K562 (cell line): ENCODE results near the gene JPH2. TPM values are rescaled to one million over a fixed set of nuclear protein-coding genes. Genes with fewer than 3 reads are reported as not detected.

Experiments
- ARID4B ChIP-seq: sonication (generic); formaldehyde crosslinking; IDR thresholded peaks from 2 replicates; pipeline ENCODE4 v1.8.0; 2022; ENCODE audit warnings: mild to moderate bottlenecking, missing genetic modification reagents
- CHD2 ChIP-seq: IDR thresholded peaks from 2 replicates; pipeline ENCODE4 v1.6.1; 2011; ENCODE audit warnings: low read depth, low read length
- GTF2F1 ChIP-seq: IDR thresholded peaks from 2 replicates; pipeline ENCODE4 v1.6.1; 2011; ENCODE audit warnings: low read depth, low read length, improper control_type of control experiment
- ZNF695 ChIP-seq: fragments of 450-650 bp; formaldehyde crosslinking; IDR thresholded peaks from 2 replicates; pipeline ENCODE4 v1.4.0; 2020; ENCODE audit warnings: mild to moderate bottlenecking, moderate library complexity
- polyA plus RNA-seq, 8 experiments: library from polyadenylated mRNA; depleted of rRNA in 4 of 8; stranded (reverse) in 5 of 8; unstranded in 3 of 8; fragments of >200 nt; fragmentation: Nextera tagmentation in 2 of 8; fragmentation: Illumina TruSeq in 1 of 8; extraction: Ambion mirVana in 2 of 8; extraction: Trizol in 1 of 8; gene quantifications; 2 replicates each; pipeline versions ENCODE4 v1.2.1 to v1.2.3, GENCODE V29; 2011 to 2014; ENCODE audit warnings: inconsistent platforms in 1 of 8, missing spikeins in 1 of 8
- total RNA-seq, 7 experiments: library from RNA; depleted of rRNA in 6 of 7; stranded (reverse); fragments of >200 nt in 6 of 7; fragmentation: Illumina TruSeq in 2 of 7; extraction: Trizol in 2 of 7; gene quantifications; 2 replicates each; pipeline versions ENCODE4 v1.2.1 to v1.2.3, GENCODE V29; 2011 to 2021; ENCODE audit warnings: low replicate concordance in 1 of 7
- TF ChIP-seq, protein P1 (sequence below): fragments of 250-450 bp; sonication (Bioruptor Pico); IDR thresholded peaks from 2 replicates; pipeline ENCODE4 v1.5.0; 2020; ENCODE audit warnings: mild to moderate bottlenecking

Gene JPH2
- total and polyA plus RNA-seq, 9 of the 15 experiments (the other 6 are each of a cell fraction or from before 2014, with no cell fraction given): not detected

- TF ChIP-seq GTF2F1 (no peak), ZNF695 (CRISPR knock-in tag) (no peak), CHD2 (no peak), ARID4B (CRISPR knock-in tag) (no peak)
- TF ChIP-seq, protein P1, sequence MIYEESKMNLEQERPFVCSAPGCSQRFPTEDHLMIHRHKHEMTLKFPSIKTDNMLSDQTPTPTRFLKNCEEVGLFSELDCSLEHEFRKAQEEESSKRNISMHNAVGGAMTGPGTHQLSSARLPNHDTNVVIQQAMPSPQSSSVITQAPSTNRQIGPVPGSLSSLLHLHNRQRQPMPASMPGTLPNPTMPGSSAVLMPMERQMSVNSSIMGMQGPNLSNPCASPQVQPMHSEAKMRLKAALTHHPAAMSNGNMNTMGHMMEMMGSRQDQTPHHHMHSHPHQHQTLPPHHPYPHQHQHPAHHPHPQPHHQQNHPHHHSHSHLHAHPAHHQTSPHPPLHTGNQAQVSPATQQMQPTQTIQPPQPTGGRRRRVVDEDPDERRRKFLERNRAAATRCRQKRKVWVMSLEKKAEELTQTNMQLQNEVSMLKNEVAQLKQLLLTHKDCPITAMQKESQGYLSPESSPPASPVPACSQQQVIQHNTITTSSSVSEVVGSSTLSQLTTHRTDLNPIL (CRISPR knock-in tag): no peak
These were observed 113.3 kb downstream of the JPH2 start (continued) for GRCh38 chr20:44073675-44074071.
